Measurements from ENCODE around the gene IRF4.
"Not testable (repeated sequence)": the region's sequence is repeated elsewhere in the genome, so short reads cannot be mapped to it uniquely, and the experiment has no call there.

Gene IRF4

DNA sequence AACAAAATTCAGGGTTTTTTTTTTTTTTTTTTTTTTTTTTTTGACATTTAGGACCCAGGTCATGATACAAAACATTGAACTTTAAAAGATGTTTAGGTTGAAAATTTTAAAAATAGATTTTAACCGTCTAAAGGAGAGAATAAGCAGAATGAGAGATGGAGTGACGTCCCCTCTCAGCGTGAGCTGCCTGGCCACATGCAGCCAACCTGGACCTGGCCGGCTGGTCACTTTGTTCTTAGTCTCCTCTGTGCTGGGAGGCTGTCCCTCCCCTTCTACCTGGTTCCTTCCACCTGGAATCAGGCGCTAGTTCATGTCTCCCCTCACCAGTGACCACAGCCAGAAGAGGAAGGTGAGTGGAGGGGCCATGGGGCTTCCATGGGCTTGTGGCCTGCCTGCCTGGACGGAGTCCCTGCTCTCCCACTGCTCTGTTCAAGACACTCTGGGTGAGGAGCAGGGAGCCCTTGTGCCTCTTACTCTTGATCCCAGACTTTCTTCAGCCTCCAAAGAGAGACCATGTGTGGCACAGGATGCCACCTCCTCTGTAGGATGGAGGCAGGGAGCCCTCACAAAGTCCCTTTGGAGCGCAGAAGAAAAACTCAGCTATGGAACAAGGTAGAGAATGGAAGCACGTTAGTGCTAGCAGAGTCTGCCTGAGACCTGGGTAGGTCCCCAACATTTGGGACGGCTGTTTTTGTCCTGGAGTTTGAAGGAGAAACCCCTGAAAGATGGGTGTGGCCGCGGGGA, 31.7 kb downstream of the IRF4 start:
- no peak for DNase-seq

DNA sequence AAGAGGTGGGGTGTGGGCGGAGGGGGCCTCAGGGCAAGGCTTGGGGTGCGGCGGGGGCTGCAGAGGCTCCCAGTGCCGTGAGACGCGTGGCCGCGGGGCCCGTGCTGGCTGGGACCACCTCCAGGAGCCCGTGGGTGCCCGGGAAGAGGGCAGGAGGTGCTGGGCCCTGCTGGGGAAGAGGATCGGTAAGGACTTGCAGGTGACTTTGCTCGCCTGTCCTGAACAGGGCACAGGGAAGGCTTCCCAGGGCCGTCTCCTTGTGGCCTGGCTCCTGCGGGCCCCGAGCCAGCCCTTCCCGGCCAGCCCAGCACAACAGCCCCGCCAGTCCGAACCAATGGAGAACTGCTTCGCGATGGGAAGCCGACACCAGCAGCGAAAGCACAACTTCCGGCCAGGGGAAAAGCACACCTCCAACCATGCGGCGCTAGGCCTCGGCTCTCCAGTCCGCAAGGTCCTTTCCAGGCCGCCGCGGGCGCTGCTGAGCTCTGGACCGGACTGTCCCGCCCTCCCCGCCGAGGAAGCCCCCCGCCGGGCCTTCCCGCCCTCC, 32.3 kb downstream of the IRF4 start:
- DNase-seq = no peak

DNA sequence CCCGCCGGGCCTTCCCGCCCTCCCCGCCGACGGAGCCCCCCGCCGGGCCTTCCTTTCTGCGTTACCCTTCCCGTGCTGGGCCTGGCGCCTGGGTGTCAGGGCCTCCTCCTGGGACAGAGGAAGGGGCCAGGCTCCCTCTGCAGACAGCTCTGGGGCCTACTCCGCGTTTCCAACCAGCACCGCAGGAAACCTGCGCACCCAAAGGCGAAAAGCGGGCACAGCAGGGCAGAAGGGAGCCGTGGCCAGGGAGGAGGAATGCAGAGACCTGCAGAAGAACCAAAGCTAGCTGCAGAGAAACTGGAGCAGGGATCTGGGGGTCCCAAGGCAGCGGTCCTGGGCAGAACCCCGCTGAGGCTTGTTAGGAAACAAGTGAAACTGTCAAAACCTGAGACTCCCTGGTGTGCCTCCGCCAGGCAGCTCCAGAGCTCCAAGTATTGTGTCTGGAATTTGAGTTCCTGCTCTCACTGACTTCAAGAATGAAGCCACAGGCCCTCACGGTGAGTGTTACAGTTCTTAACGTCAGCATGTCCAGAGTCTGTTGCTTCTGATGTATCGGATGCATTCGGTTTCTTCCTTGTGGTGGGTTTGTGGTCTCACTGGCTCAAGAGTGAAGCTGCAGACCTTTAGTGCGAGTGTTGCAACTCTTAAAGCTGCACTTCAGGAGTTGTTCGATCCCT, 33.3 kb downstream of the IRF4 start:
- no peak for DNase-seq

DNA sequence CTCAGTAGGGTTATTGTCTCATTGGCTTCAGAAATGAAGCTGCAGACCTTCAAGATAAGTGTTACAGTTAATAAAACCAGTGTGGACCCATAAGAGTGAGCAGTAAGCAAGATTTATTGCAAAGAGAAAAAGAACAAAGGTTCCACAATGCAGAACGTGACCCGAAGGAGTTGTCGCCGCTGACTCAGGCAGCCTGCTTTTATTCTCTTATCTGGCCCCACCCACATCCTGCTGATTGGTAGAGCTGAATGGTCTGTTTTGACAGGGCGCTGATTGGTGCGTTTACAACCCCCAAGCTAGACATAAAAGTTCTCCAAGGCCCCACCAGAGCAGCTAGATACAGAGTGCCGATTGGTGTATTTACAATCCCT, 33.9 kb downstream of the IRF4 start:
- not testable (repeated sequence) for DNase-seq

DNA sequence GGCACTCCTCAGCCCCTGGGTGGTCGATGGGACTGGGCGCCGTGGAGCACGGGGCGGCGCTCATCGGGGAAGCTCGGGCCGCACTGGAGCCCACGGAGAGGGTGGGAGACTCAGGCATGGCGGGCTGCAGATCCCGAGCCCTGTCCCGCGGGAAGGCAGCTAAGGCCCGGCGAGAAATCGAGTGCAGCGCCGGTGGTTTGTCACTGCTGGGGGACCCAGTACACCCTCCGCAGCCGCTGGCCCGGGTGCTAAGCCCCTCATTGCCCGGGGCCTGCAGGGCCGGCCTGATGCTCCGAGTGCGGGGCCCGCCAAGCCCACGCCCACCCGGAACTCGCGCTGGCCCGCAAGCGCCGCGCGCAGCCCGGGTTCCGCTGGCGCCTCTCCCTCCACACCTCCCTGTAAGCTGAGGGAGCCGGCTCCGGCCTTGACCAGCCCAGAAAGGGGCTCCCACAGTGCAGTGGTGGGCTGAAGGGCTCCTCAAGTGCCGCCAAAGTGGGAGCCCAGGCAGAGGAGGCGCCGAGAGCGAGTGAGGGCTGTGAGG, 34.7 kb downstream of the IRF4 start:
- DNase-seq = not testable (repeated sequence)

DNA sequence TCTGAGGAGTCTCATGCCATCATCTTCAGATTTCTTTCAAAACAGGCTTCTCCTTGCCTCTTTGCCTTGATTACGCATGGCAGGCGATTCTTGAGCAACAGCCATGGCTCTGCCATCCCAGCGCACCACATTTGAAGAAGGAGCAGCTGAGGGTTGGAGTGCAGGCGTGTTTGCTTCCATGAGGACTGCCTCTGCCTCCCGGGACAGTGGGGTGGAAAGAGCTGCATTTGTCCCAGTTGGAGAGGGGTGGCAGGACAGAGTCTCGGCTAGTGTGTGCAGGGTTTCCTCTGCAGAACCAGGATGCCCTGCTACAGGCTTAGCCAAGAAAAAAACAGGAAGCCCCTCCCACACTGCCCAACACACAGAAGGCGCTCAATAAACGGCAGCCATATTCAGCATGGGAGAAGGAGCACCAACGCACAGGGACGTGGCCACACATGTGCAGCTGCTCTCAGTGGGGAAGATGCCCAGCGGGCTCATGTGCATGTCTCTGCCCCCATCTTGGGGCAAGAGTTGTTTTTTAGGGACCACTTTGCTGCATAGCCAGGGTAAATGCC, 36.6 kb downstream of the IRF4 start:
- no peak for DNase-seq

DNA sequence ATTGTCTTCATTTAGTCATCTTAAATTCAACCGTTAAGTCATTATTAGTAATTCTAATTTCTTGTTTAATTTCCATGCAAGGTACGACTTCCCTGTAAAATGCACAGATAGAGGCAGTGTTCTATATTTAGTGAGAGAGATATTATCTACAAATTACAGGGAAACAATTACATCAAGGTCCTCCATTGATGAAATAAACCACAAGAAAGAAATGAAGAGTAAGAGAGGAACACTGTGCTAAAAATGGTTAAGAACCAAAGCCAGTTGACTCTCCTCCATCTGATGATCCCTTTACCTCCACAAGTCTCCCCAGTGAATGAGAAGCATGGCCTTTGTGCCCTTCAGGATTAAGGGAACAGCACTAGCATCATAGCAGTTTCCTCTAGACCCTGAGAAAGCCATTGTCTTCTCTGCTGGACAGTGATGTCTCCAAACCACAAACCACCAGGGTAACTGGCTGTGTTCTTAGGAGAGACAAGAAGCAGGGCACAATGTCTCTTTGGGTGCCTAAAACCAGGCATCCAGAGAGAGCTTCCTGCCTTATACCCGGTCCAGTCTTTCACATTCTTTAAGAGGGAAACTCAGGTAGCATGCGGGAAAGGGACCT, 38.1 kb downstream of the IRF4 start:
- peak; percentile 11 for DNase-seq

DNA sequence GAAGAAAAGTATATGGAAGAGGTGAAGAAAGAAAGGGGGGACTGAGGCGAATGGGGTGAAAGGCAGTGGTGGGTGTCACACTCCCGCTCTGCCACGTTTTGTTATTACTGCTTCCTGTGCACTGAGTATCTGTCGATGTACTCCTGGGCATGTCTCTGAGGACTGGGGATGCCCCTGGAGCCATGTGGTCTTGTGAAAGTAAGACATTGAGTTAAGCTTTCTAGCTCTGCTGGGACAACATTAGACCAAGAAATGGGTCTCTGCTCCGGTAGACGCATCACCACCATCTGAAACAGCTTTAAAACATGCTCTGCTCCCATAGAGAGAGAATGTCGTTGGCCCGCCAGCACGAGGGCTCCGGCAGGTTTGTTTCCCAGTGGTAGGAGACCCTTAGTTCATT, 40.0 kb downstream of the IRF4 start:
- DNase-seq = no peak

DNA sequence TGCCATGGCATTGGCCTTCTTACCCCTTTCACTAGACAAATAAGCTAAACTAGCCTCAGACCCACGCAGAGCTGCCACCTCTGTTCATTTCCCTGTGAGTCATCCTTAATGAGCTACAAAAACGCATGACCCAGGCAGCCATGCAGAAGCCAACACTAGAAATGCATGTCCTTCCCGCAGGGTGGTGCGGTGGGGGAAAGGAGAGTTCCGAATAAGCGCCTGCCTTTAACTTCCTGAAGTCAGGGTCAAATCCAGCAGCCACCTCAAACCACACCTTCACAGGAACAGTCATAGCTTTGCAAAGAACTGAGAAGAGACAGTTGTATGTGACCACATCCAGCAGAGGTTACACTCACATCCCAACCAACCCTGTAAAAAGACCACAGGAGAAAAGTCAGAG, 40.4 kb downstream of the IRF4 start:
- DNase-seq = no peak

DNA sequence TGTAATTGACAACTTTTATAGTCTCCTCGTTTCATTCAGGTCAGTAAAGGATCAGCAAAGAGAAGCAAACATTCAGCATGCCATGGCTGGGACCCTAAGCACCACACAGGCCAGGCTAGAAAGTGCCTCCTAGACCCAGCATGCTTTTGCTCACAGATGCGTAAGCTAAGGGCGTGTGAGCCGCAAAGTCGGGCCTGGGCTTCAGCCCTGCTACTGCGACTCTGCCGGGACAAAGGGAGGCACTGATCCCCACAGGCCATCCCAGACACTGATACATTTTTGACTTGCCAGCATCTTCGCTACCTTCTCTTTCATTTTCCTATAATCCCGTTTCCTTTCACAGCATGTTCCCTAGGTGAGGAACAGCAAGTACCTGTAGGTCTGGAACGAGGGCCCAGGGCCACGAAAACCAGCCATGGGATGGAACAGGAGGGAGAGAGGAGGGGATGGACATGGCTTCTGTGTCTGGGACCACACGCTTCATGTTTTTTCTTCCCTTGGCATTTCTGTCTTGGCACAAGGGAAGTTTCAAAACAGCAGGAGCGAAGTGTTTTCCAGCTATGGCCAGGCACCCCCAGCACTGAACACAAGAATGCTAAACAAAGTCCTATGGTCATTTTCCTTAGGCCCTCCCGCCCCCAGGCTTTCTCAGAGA, 42.6 kb downstream of the IRF4 start:
- DNase-seq = no peak

DNA sequence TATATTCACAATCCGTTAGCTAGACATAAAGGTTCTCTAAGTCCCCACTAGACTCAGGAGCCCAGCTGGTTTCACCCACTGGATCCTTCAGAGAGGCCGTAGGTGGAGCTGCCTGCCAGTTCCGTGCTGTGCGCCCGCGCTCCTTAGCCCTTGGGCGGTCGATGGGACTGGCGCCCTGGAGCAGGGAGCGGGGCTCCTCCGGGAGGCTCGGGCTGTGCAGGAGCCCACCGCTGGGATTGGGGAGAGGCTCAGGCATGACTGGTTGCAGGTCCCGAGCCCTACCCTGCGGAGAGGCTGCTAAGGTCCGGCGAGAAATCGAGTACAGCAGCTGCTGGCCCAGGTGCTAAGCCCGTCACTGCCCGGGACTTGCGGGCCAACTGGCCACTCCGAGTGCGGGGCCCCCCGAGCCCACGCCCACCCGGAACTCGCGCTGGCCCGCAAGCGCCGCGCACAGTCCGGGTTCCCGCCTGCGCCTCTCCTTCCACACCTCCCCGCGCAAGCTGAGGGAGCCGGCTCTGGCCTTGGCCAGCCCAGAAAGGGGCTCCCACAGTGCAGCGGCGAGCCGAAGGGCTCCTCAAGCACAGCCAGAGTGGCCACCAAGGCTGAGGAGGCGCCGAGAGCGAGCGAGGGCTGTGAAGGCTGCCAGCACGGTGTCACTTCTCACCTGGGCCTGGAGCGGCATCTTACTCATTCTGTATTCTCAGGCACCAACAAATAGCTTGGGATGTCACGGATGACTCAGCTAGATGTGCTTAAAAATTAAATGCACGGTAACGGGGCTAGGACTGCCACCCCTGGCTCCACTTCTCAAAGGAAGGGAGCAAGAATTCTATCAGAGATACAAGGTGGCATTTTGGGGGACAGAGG, 44.1 kb downstream of the IRF4 start:
- no peak for DNase-seq

DNA sequence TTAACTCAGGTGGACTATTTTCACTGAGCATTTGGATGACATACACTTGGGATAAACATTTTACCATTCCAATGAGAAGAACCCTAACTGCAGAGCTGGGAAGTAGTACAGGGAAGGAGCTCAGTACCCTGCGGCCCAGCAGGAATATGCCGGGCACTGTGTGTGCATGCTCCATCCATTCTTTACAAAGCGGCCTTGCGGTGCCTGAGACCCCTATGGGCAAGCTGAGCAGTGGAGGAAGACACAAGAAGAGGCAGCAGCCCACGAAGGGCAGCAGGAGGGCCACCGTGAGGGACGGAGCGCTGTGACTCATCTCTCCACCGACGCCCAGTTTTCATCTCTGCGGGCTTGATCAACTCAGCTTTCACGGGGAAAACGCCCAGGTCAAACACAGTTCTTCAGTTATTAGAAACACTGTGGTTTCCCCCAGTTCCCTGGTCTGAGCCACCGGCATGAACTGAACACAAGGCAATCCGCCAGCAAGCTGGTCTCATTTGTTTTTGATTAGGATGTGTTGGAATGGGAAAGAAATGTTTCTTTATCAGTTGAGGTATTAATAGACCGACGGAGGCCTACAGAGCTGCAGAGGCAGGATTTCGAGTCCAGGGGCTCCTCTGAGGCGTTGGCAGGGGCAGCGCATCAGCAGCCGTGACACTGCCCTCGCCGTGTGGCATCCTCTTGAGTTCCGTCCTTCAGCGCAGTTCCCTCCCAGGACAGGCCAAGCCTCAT, 44.9 kb downstream of the IRF4 start:
- DNase-seq = no peak

DNA sequence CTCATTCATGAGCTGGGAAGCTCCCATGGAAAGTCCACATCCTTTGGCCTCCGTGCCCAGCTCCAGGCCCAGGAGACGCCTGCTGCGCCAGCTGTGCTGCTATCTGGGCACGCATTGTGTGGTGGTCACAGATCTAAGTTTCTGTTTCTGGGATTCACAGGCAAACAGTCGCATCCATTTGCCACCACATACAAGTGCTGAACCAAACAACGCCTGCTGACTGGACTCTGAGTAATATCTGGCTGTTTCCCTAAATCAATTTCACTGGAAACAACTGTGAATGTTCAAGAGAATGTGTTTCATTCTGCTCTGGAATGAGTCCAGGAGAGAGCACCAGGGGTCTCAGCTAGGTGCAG, 45.5 kb downstream of the IRF4 start:
- DNase-seq = no peak

DNA sequence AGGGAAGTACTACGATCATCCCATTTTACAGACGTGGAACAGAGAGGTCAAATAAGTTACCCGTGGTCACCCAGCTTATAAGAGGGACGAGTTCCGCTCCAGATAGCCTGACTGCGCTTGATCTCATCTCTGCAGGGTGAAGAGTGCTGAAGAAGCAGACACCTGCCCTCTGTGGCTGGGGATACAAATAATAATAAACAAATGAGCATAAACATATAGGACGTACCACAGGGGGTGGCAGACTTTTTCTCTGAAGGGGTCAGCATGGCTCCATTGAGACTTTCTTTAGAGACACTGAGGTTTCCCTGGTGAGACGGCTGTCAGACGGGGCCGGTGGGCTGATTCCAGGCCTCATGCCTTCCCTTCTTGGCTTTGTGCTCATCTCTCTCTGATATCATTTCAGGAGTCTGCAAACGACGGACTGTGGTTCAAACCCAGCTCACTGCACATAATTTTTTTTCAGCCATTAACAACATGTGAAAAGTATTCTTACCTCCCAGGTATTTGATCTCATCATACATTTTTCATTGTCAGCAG, 47.1 kb downstream of the IRF4 start:
- no peak for DNase-seq

DNA sequence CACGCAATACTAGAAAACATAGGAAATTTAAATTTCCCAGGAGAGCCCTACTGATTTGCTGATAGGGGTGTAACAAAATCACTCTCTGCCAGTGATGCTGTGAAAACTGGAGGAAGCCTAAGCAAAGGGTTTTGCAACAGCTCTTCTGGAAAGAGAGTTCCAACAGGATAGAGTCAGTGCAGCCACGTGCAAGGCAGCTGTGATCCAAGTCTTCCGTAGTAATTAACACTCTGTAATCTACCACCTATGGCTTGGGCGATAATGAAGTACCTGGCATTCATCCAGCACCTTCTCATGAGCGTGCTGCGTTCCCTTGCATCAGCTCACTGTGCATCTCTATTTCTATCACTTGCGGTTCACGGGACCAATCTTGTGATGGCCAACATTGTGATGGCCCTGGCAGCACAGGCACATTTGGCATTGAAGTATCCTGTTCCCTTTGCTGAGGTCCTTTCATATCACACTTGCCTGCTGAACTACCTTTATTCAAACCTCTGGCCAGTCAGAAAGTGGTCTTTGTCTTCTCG, 48.2 kb downstream of the IRF4 start:
- no peak for DNase-seq

DNA sequence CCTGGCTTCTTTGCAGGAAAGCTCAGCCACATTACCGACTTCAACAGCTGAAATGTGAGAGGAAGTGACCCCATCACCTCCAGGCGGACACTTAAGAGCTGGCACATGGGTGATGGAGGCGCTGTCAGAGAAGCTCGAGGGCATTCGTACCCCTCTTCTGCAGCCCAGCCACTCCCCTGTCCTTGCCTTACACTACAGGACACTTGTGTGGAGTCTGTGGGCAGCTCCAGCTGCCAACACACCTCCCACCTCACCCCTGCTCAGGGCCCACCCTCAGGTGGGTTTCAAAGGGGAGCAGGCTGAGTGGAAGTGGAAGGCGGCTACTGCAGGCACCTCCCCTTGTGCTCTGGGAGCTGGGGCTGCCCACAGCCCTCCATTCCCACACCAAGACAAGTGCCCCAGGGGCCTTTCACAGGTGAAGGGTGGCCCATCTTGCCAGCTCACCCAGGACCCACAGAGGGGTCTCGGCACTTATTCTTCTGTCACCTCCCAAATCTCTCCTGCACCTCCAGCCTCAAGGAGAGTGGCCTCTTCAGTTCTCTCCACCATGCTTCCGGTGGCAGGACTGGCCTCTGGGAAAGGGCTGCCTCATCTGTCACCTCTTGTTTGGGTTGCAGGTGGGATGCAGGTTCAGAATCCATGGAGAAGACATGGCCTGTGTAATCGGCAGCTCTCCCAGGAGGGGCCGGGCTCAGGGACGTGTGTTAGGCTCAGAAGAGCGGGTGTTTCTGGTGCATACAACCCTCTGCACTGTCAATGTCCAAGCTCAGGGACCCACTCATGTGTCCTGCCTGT, 49.8 kb downstream of the IRF4 start:
- no peak for DNase-seq

DNA sequence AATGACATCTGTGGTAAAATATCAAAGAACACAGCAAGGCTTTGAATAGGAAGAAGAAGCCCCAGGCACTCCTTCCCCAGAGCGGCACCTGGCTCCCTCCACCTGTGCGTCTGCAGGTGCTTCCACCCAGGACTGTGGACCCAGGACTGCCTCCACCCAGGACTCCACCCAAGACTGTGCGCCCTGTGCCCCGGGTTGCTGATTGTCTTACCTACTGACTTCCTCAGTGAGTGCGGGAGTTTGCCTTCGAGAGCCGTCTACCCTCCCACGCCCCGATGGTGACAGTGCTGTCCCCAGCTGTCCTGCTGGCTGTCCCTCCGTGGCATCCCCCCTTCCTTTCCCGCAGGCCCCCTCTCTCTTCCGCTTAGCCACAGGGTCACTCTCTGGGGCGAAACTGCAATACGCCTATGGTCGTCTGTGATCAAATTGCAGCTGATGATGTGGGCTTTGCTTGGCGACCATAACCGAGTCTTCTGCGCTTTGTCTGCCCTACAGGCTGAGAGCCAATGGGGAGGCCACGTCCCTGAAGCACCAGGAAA, 52.1 kb downstream of the IRF4 start:
- no peak for DNase-seq

DNA sequence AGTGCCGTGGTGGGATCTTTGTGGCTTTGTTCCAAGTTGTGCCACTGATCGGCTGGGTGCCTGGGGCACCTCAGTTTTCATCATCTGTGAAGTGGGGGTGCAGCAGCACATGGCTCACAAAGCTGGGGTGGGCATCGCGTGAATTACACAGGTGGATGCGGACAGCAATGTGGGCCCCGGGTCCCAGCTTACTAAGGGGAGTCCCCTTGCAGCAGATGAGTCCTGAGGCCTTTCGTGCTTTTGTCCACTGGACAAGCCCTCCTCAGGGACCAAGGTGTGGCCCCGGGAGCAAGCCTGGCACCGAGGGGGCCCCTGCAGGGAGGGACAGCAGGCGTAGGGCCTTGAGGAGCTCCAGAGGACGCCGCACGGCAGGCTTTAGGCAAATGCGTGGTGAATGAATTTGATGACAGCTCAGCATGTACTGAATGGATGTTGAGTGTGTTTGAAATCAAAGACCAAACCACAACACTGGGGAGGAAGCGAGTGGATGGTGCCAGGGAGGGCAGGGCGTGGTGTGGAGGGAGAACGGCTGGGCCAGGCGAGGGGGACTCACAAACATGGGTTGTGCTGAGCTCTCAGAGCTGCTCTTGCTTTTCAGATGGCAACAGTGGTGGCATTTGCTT, 53.2 kb downstream of the IRF4 start:
- DNase-seq = no peak

Measured in GF-D8 (cell line).